Measurements from ENCODE around the gene NAV3. TPM values are rescaled to one million over a fixed set of nuclear protein-coding genes. Genes with fewer than 3 reads are reported as not detected.

The NAV3 gene
- total RNA-seq, 1 experiment from 2014 or later: 3.0 TPM

DNA sequence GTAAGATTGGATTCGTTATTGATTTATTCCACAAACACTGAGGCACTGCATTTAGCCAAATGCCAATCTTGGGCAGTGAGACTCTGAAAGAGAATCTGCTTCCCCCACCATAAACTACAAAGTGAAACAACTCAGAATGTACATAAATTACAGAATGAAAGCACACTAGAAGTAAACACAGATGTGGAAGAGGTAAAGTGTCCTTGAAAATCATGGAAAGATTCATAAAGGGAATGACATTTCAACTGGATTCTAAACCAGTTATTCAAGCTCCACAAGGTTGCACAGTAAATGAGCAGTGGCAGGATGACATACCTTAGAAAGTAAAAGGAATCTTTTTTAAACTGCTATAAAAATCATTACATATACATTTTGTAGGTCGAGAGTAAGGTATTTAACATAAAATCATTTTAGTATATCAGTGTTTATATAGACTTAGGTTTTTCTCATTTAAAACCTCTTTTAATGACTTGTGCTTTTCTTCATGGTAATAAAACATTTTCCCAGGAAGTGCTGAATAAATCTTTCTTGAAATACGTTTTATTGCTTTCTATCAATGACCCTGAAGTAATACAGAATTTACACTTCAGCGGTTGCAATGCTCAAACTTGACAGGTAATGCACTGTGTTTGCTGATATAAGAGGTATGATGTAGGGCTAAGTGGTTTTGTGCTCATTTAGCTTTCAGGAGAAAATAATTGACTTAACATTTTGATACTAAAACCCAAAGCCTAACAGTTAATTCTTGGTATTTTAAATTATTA is 270.6 kb downstream of the NAV3 start:
- Histone ChIP-seq H3K9ac (ENCODE audit: extremely low read depth, insufficient read length, low read length) (no peak overlapping the region), H4K20me1 (ENCODE audit: control insufficient read depth, insufficient read depth, insufficient read length) (no peaks in the 10 kb centered on the region), H2BK5ac (ENCODE audit: insufficient read length, low read length) (no peak overlapping the region), H4K8ac (replicated peaks; ENCODE audit: insufficient read length, low read depth, low read length) (no peak overlapping the region), H3K27me3 (ENCODE audit: insufficient read depth, low read length) (no peaks in the 10 kb centered on the region), H3K27ac (ENCODE audit: insufficient read length, low read depth, low read length) (no peak overlapping the region), H2BK12ac (ENCODE audit: insufficient read length, low read depth, low read length) (no peak overlapping the region), H2AFZ (ENCODE audit: low read length) (no peak overlapping the region), H2BK20ac (ENCODE audit: low read depth, low read length, poor library complexity, severe bottlenecking) (no peak overlapping the region), H2BK120ac (ENCODE audit: low read depth, low read length, poor library complexity, severe bottlenecking) (no peak overlapping the region), H3T11ph (ENCODE audit: low read length) (no peak overlapping the region), H3K4me2 (ENCODE audit: insufficient read depth, insufficient read length, low read length) (no peak overlapping the region), H3K79me1 (ENCODE audit: insufficient read depth, low read depth, low read length, poor library complexity, severe bottlenecking) (no peaks in the 10 kb centered on the region), H2BK15ac (ENCODE audit: low read depth, low read length) (no peak overlapping the region), H3K14ac (ENCODE audit: insufficient read depth, low read length) (no peak overlapping the region), H3K9me3 (ENCODE audit: control insufficient read depth, low read depth, low read length) (no peaks in the 10 kb centered on the region), H3K18ac (ENCODE audit: insufficient read length, low read depth, low read length) (no peak overlapping the region), H3K23me2 (ENCODE audit: insufficient read length, low read depth, low read length, poor library complexity, severe bottlenecking) (no peaks in the 10 kb centered on the region), H3K4me1 (ENCODE audit: insufficient read depth, low read length) (no peaks in the 10 kb centered on the region), H3K56ac (ENCODE audit: insufficient read length, low read depth, low read length) (no peak overlapping the region), H4K5ac (ENCODE audit: insufficient read length, low read depth, low read length) (no peak overlapping the region), H4K91ac (ENCODE audit: insufficient read length, low read depth, low read length) (no peak overlapping the region), H3K79me2 (ENCODE audit: insufficient read depth, low read length) (no peaks in the 10 kb centered on the region), H3K4ac (ENCODE audit: low read depth, low read length) (no peak overlapping the region), H2AK5ac (ENCODE audit: insufficient read length, low read length) (no peak overlapping the region), H3K23ac (ENCODE audit: insufficient read length, low read depth, low read length) (no peak overlapping the region)
- WGBS (ENCODE audit: extremely low coverage, insufficient read length, low lambda C conversion rate): no CpG with 5 or more reads among the region's 4 CpGs
- Mint-ChIP-seq H3K27me3 (ENCODE audit: low read depth) (no peaks in the 10 kb centered on the region), H3K27ac (no peak overlapping the region), H3K4me1 (peaks cover 8% of the 10 kb centered on the region in 2 experiments; a peak in 2 of 4 replicates), H3K36me3 (ENCODE audit: insufficient read depth in 1 of 3, low read depth in 3 of 3) (no peaks in the 10 kb centered on the region), H3K4me3 (no peak overlapping the region), H3K9me3 (0 out of 5 replicates have a peak, but pooled peaks cover 0 to 2% of the 10 kb centered on the region in 2 experiments)
- no peak for DNase-seq
- TF ChIP-seq, protein P1, sequence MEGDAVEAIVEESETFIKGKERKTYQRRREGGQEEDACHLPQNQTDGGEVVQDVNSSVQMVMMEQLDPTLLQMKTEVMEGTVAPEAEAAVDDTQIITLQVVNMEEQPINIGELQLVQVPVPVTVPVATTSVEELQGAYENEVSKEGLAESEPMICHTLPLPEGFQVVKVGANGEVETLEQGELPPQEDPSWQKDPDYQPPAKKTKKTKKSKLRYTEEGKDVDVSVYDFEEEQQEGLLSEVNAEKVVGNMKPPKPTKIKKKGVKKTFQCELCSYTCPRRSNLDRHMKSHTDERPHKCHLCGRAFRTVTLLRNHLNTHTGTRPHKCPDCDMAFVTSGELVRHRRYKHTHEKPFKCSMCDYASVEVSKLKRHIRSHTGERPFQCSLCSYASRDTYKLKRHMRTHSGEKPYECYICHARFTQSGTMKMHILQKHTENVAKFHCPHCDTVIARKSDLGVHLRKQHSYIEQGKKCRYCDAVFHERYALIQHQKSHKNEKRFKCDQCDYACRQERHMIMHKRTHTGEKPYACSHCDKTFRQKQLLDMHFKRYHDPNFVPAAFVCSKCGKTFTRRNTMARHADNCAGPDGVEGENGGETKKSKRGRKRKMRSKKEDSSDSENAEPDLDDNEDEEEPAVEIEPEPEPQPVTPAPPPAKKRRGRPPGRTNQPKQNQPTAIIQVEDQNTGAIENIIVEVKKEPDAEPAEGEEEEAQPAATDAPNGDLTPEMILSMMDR (conservative IDR thresholded peaks at IDR 0.05): no peak
